K562 (cell line): ENCODE measurements around the gene USPL1. TPM values are rescaled to one million over a fixed set of nuclear protein-coding genes. Genes with fewer than 3 reads are reported as not detected.
A peak's percentile ranks its signal among the peaks of the same experiment; 100 is the strongest.

Source experiments
- ARID1B ChIP-seq: fragments of 450-650 bp; IDR thresholded peaks from 2 replicates; pipeline ENCODE4 v1.6.1; 2016; ENCODE audit warnings: antibody characterized with exemption, mild to moderate bottlenecking, inconsistent platforms
- C11orf30 ChIP-seq: fragments of 450-650 bp; IDR thresholded peaks from 2 replicates; pipeline ENCODE4 v1.6.1; 2016; ENCODE audit warnings: low read depth, mild to moderate bottlenecking
- E2F3 ChIP-seq: fragments of 250-450 bp; sonication (Bioruptor Pico); IDR thresholded peaks from 2 replicates; pipeline ENCODE4 v1.4.0; 2020; ENCODE audit warnings: mild to moderate bottlenecking
- FOSL1 ChIP-seq: fragments of 200-800 bp; sonication (Bioruptor generic); conservative IDR thresholded peaks from 2 replicates; pipeline ENCODE4 v1.6.1; 2016; ENCODE audit warnings: missing genetic modification characterization, missing compliant biosample characterization
- HMBOX1 ChIP-seq: sonication (generic); IDR thresholded peaks from 2 replicates; pipeline ENCODE4 v1.6.1; 2016
- JUN ChIP-seq, 2 experiments: sonication (generic) in 1 of 2; formaldehyde crosslinking in 1 of 2; IDR thresholded peaks; 2 replicates each; pipeline versions ENCODE4 v1.6.1 to v1.8.0; 2012 to 2022; ENCODE audit warnings: borderline replicate concordance in 2 of 2, mild to moderate bottlenecking in 2 of 2, improper control_type of control experiment in 1 of 2, low read depth in 1 of 2, low read length in 1 of 2, missing genetic modification reagents in 1 of 2
- NFE2 ChIP-seq: IDR thresholded peaks from 2 replicates; pipeline ENCODE4 v1.6.1; 2014; ENCODE audit warnings: antibody characterized with exemption, low read depth
- RBM17 ChIP-seq: fragments of 200-400 bp; formaldehyde crosslinking; IDR thresholded peaks from 2 replicates; pipeline ENCODE4 v1.6.1; 2017; ENCODE audit warnings: low read depth, mild to moderate bottlenecking, low read length, borderline replicate concordance
- RCOR1 ChIP-seq, 2 experiments: IDR thresholded peaks; 2 replicates each; pipeline ENCODE4 v1.6.1; 2012; ENCODE audit warnings: low read depth in 2 of 2, low read length in 2 of 2, borderline replicate concordance in 1 of 2, improper control_type of control experiment in 1 of 2
- SMARCE1 ChIP-seq: fragments of 450-650 bp; IDR thresholded peaks from 2 replicates; pipeline ENCODE4 v1.7.1; 2016; ENCODE audit warnings: mild to moderate bottlenecking
- TAF1 ChIP-seq: IDR thresholded peaks from 2 replicates; pipeline ENCODE4 v1.6.1; 2011; ENCODE audit warnings: mild to moderate bottlenecking, low read length, moderate library complexity; ENCODE audit not compliant: insufficient read depth, control insufficient read depth, severe bottlenecking; ENCODE audit errors: extremely low read depth
- ZNF316 ChIP-seq: fragments of 450-650 bp; IDR thresholded peaks from 2 replicates; pipeline ENCODE4 v1.6.1; 2016
- polyA plus RNA-seq, 8 experiments: library from polyadenylated mRNA; depleted of rRNA in 4 of 8; stranded (reverse) in 5 of 8; unstranded in 3 of 8; fragments of >200 nt; fragmentation: Nextera tagmentation in 2 of 8; fragmentation: Illumina TruSeq in 1 of 8; extraction: Ambion mirVana in 2 of 8; extraction: Trizol in 1 of 8; gene quantifications; 2 replicates each; pipeline versions ENCODE4 v1.2.1 to v1.2.3, GENCODE V29; 2011 to 2014; ENCODE audit warnings: inconsistent platforms in 1 of 8, missing spikeins in 1 of 8
- total RNA-seq, 7 experiments: library from RNA; depleted of rRNA in 6 of 7; stranded (reverse); fragments of >200 nt in 6 of 7; fragmentation: Illumina TruSeq in 2 of 7; extraction: Trizol in 2 of 7; gene quantifications; 2 replicates each; pipeline versions ENCODE4 v1.2.1 to v1.2.3, GENCODE V29; 2011 to 2021; ENCODE audit warnings: low replicate concordance in 1 of 7
- TF ChIP-seq, protein P1 (sequence below), 2 experiments: fragments of 250-450 bp in 1 of 2; fragments of 450-650 bp in 1 of 2; sonication (Bioruptor Pico) in 1 of 2; IDR thresholded peaks; 2 replicates each; pipeline versions ENCODE4 v1.6.1 to v1.8.0; 2016 to 2021; ENCODE audit warnings: mild to moderate bottlenecking in 2 of 2, moderate library complexity in 2 of 2, missing compliant biosample characterization in 1 of 2, missing genetic modification characterization in 1 of 2

USPL1 gene
- total and polyA plus RNA-seq, 9 of the 15 experiments (the other 6 are each of a cell fraction or from before 2014, with no cell fraction given) = 5.5 to 18.0 (median 12.0) TPM

DNA sequence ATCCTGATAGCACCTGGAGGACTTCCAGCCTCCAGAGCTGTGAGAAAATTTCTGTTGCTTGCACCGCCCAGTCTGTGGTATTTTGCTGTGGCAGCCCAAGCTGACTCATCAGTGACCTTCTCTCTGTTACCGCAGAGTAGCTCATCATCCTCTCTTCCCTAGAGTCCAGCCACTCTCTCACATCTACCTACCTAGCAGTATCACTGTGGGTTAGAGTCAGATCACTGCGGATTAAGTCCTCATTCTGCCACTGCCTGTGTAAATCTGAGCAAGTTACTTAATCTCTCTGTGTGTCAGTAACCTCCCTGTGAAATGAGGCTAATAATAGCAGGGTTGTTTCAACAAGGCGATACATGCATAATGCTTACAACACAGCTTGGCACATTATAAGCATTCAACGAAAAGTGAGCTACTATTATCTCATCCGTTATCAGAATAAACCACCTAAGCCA is 40.3 kb upstream of the USPL1 start (continued):
- TF ChIP-seq RBM17 = no peak
- TF ChIP-seq NFE2 = peak; percentile 51
- TF ChIP-seq, protein P1, sequence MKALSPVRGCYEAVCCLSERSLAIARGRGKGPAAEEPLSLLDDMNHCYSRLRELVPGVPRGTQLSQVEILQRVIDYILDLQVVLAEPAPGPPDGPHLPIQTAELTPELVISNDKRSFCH (CRISPR knock-in tag; IDR thresholded peaks at IDR 0.05) = no peak
- TF ChIP-seq, protein P1 (tag; IDR thresholded peaks at IDR 0.05) = peak; percentile 95
- peak; percentile 72 for TF ChIP-seq JUN (IDR thresholded peaks at IDR 0.05; ENCODE audit: borderline replicate concordance, low read depth, low read length)
- TF ChIP-seq JUN (CRISPR knock-in tag; IDR thresholded peaks at IDR 0.05; ENCODE audit: borderline replicate concordance) = no peak
- peak; percentile 69; the same call in 1 of the 2 replicates for TF ChIP-seq SMARCE1
- TF ChIP-seq RCOR1 (IDR thresholded peaks at IDR 0.05; ENCODE audit: borderline replicate concordance in 1 of 2, low read depth in 2 of 2, low read length in 2 of 2) = peak in 1 of 2 experiments; percentile 52; a peak in 1 of 4 replicates
- TF ChIP-seq TAF1 = no peak
- TF ChIP-seq C11orf30 = peak; percentile 46; the same call in 1 of the 2 replicates
- peak; percentile 34 for TF ChIP-seq ARID1B
- peak; percentile 86 for TF ChIP-seq FOSL1 (tag)
- peak; percentile 88 for TF ChIP-seq HMBOX1
- TF ChIP-seq E2F3 (CRISPR knock-in tag) = no peak
- TF ChIP-seq ZNF316 = 0 out of 2 replicates have a peak, but pooled peaks have one; percentile 21
